ENCODE measurements around the gene DEPDC1B. TPM values are rescaled to one million over a fixed set of nuclear protein-coding genes. Genes with fewer than 3 reads are reported as not detected.
"Not testable (repeated sequence)": the region's sequence is repeated elsewhere in the genome, so short reads cannot be mapped to it uniquely, and the experiment has no call there.

The DEPDC1B gene
- not detected for total RNA-seq
- long read RNA-seq = 0 reads

GRCh38 chr5:60699609-60700415 lies at the start of gene DEPDC1B:
Gene DEPDC1B (minus strand): TSS chr5:60700166. CDS start chr5:60700093, 73 bp downstream.
- peak; percentile 93 for DNase-seq (ENCODE audit: low spot score)
- intact Hi-C loops (cut with DNase I) = loop anchor here (10.0 kb wide), 2 partner anchors 145 to 245 kb away; partner anchors contain the start of genes ELOVL7, ERCC8 and NDUFAF2

GRCh38 chr5:60744682-60745081 lies 44.7 kb upstream of the DEPDC1B start:
- intact Hi-C loops (cut with DNase I) = no loop called here
- DNase-seq (ENCODE audit: low spot score) = no peak

- no peak for DNase-seq (ENCODE audit: low spot score)
- intact Hi-C loops (cut with DNase I) = no loop called here
Measured at GRCh38 chr5:60743511-60744314, 43.7 kb upstream of the DEPDC1B start.

- intact Hi-C loops (cut with DNase I) = no loop called here
- no peak for DNase-seq (ENCODE audit: low spot score)
Measured at GRCh38 chr5:60740322-60740721, 40.4 kb upstream of the DEPDC1B start.

- intact Hi-C loops (cut with DNase I) = no loop called here
- no peak for DNase-seq (ENCODE audit: low spot score)
Measured at GRCh38 chr5:60738933-60739332, 39.0 kb upstream of the DEPDC1B start.

GRCh38 chr5:60738461-60738860 lies 38.5 kb upstream of the DEPDC1B start:
- DNase-seq (ENCODE audit: low spot score) = no peak

GRCh38 chr5:60730858-60731257 lies 30.9 kb upstream of the DEPDC1B start:
- DNase-seq (ENCODE audit: low spot score); intact Hi-C loops (cut with DNase I): not testable (repeated sequence)

More at GRCh38 chr5:60738461-60738860, 38.5 kb upstream of the DEPDC1B start:
- intact Hi-C loops (cut with DNase I) = no loop called here

- no peak for DNase-seq (ENCODE audit: low spot score)
- intact Hi-C loops (cut with DNase I) = no loop called here
Measured at GRCh38 chr5:60727033-60727679, 27.2 kb upstream of the DEPDC1B start.

- DNase-seq (ENCODE audit: low spot score) = no peak
- intact Hi-C loops (cut with DNase I) = no loop called here
Measured at GRCh38 chr5:60724126-60724525, 24.2 kb upstream of the DEPDC1B start.

- intact Hi-C loops (cut with DNase I) = no loop called here
- DNase-seq (ENCODE audit: low spot score) = no peak
Measured at GRCh38 chr5:60722416-60722815, 22.4 kb upstream of the DEPDC1B start.

GRCh38 chr5:60719329-60719728 lies 19.4 kb upstream of the DEPDC1B start:
- intact Hi-C loops (cut with DNase I) = no loop called here
- no peak for DNase-seq (ENCODE audit: low spot score)

GRCh38 chr5:60718166-60718892 lies 18.4 kb upstream of the DEPDC1B start:
- intact Hi-C loops (cut with DNase I) = no loop called here

GRCh38 chr5:60715201-60715928 lies 15.4 kb upstream of the DEPDC1B start:
- DNase-seq (ENCODE audit: low spot score); intact Hi-C loops (cut with DNase I): not testable (repeated sequence)

More at GRCh38 chr5:60718166-60718892, 18.4 kb upstream of the DEPDC1B start:
- no peak for DNase-seq (ENCODE audit: low spot score)

- DNase-seq (ENCODE audit: low spot score) = no peak
- intact Hi-C loops (cut with DNase I) = no loop called here
Measured at GRCh38 chr5:60712950-60713349, 13.0 kb upstream of the DEPDC1B start.

- not testable (repeated sequence) for DNase-seq (ENCODE audit: low spot score)
Measured at GRCh38 chr5:60711892-60712291, 11.9 kb upstream of the DEPDC1B start.

GRCh38 chr5:60710362-60710761 lies 10.4 kb upstream of the DEPDC1B start:
- no peak for DNase-seq (ENCODE audit: low spot score)
- intact Hi-C loops (cut with DNase I) = no loop called here

More at GRCh38 chr5:60711892-60712291, 11.9 kb upstream of the DEPDC1B start:
- intact Hi-C loops (cut with DNase I) = not testable (repeated sequence)

GRCh38 chr5:60705144-60705543 lies 5.2 kb upstream of the DEPDC1B start:
- intact Hi-C loops (cut with DNase I) = loop anchor here (10.0 kb wide), 2 partner anchors 140 to 240 kb away; partner anchors contain the start of genes ELOVL7, ERCC8 and NDUFAF2
- DNase-seq (ENCODE audit: low spot score) = no peak

- intact Hi-C loops (cut with DNase I) = loop anchor here (10.0 kb wide), 2 partner anchors 141 to 241 kb away; partner anchors contain the start of genes ELOVL7, ERCC8 and NDUFAF2
- no peak for DNase-seq (ENCODE audit: low spot score)
Measured at GRCh38 chr5:60703944-60704343, 4.0 kb upstream of the DEPDC1B start.

Data from cardiac septum (tissue), 1 donor.